ENCODE measurements around the gene TNKS1BP1. TPM values are rescaled to one million over a fixed set of nuclear protein-coding genes. Genes with fewer than 3 reads are reported as not detected.

TNKS1BP1 gene
- total and polyA plus RNA-seq, 9 of the 15 experiments (the other 6 are each of a cell fraction or from before 2014, with no cell fraction given) = 1.1 to 47.2 (median 10.9) TPM

DNA sequence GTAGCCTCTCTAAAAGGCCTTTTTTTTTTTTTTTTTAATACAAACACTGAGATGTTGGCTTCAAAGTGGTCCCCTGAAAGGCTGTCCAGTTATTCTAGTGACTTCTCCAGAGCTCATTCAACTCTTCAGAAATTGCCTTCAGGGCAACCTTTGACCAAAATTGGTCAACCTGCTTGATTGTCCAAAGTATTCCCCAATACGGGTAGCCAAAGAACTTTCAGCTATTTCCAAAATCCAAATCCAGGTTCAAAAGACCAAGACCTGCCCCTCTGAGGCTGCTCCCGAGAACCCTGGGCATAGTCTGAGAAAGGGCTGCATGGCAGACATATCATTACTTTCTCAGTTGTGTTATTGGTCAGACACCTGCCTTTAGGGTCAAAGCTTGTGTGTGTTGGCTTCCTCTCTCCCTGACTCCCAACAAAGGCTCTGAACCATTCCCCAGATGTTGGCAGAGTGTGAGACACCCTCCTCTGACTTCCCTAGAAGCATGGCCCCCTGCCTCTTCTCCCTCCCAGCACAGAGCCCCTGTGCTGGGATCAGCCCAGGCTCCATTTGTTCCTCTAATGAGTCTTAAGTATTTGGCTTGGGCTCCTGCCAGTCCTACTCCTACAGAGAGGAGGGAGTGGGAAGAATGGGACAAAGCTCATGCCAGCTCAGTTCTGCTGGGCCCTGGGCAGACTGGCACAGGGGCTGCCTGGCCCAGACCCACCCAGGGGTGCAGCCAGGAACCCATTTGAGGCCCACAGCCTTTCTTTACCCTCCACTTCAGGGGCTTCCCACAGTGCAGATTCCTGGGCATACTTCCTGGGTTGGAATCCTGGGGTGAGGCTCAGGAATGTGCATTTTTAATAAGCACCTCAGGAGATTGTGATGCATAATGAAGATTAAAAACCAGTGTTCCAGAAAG, 30.3 kb downstream of the TNKS1BP1 start:
- CTCF ChIA-PET (ENCODE audit: low intra/inter-chr PET ratio) = no interaction called here
- ATAC-seq (no peak), FAIRE-seq (no peak), DNase-seq (ENCODE audit: extremely low read depth in 1 of 4, low spot score in 3 of 4) (no peak)
- BruUV-seq (replicated peaks) = no TSS peak
- H3K4me1 ChIP-seq (replicated peaks in 1 of 2; ENCODE audit: control insufficient read depth in 2 of 2, insufficient read depth in 2 of 2, low read length in 2 of 2) = peaks cover 0 to 4% of the 10 kb centered on the region in 2 experiments; a peak in 3 of 5 replicates
- no peaks in the 10 kb centered on the region for H4K20me1 ChIP-seq (replicated peaks; ENCODE audit: control insufficient read depth, insufficient read depth, low read length)
- no peaks in the 10 kb centered on the region for H3K9me3 ChIP-seq (replicated peaks; ENCODE audit: control insufficient read depth, insufficient read depth, low read depth, low read length)
- H3K36me3 ChIP-seq (ENCODE audit: control insufficient read depth, insufficient read depth, low read length) = peaks cover 7% of the 10 kb centered on the region
- in situ Hi-C loops (cut with MboI) (no loop called here), intact Hi-C loops (cut with micrococcal nuclease) (no loop called here)
- POLR2A ChIA-PET = interaction anchor here (0.6 to 1.8 kb wide), 8 partner anchors 13 to 215 kb away, joined by 3 to 6 read pairs (median 4); partner anchors contain the start of gene TNKS1BP1
- no peaks in the 10 kb centered on the region for H3K9me1 ChIP-seq (ENCODE audit: control insufficient read depth, insufficient read depth, low read length)
- no peak overlapping the region for H3K4me2 ChIP-seq (ENCODE audit: insufficient read depth, low read length)
- 13% methylated on average over 2 of the region's 2 CpGs for WGBS (ENCODE audit: insufficient coverage, low coverage, missing lambda C conversion rate)
- H3K4me3 ChIP-seq = no peak overlapping the region
- no peak overlapping the region for H3K9ac ChIP-seq (ENCODE audit: insufficient read depth in 1 of 2, low read depth in 2 of 2, low read length in 2 of 2)
- TF ChIP-seq SUPT5H (IDR thresholded peaks at IDR 0.05) = no peak
- H2AFZ ChIP-seq (ENCODE audit: low read depth, low read length) = no peak overlapping the region
- H3K79me2 ChIP-seq (ENCODE audit: control insufficient read depth, insufficient read depth, low read length) = no peaks in the 10 kb centered on the region
- H3K27me3 ChIP-seq (ENCODE audit: control insufficient read depth in 2 of 2, insufficient read depth in 2 of 2, low read length in 2 of 2) = peaks cover 3 to 5% of the 10 kb centered on the region in 2 experiments; a peak in 2 of 5 replicates
- H3K27ac ChIP-seq (ENCODE audit: extremely low read depth, low read depth, low read length) = no peak overlapping the region

GRCh38 chr11:57290288-57290687, 34.5 kb downstream of the TNKS1BP1 start:
- no peak overlapping the region for H3K9ac ChIP-seq (ENCODE audit: insufficient read depth in 1 of 2, low read depth in 2 of 2, low read length in 2 of 2)
- H3K4me3 ChIP-seq = no peak overlapping the region
- TF ChIP-seq E2F3 (CRISPR knock-in tag; IDR thresholded peaks at IDR 0.05) = no peak
- TF ChIP-seq ZNF511 (CRISPR knock-in tag; IDR thresholded peaks at IDR 0.05) = no peak
- TF ChIP-seq HMG20B (CRISPR knock-in tag; IDR thresholded peaks at IDR 0.05) = no peak
- TF ChIP-seq SREBF1 (IDR thresholded peaks at IDR 0.05; ENCODE audit: borderline replicate concordance, low read depth, low read length) = no peak
- BruUV-seq (replicated peaks) = no TSS peak
- H3K9me1 ChIP-seq (ENCODE audit: control insufficient read depth, insufficient read depth, low read length) = no peaks in the 10 kb centered on the region
- CTCF ChIA-PET (ENCODE audit: low intra/inter-chr PET ratio) = no interaction called here
- H3K79me2 ChIP-seq (ENCODE audit: control insufficient read depth, insufficient read depth, low read length) = no peaks in the 10 kb centered on the region
- no peaks in the 10 kb centered on the region for H3K36me3 ChIP-seq (ENCODE audit: control insufficient read depth, insufficient read depth, low read length)
- H3K9me3 ChIP-seq (replicated peaks; ENCODE audit: control insufficient read depth, insufficient read depth, low read depth, low read length) = no peaks in the 10 kb centered on the region
- no peak overlapping the region for H3K4me2 ChIP-seq (ENCODE audit: insufficient read depth, low read length)
- ATAC-seq = no peak
- FAIRE-seq = no peak
- in situ Hi-C loops (cut with MboI) (no loop called here), intact Hi-C loops (cut with micrococcal nuclease) (no loop called here)
- peaks cover 0 to 4% of the 10 kb centered on the region in 2 experiments; a peak in 3 of 5 replicates for H3K4me1 ChIP-seq (replicated peaks in 1 of 2; ENCODE audit: control insufficient read depth in 2 of 2, insufficient read depth in 2 of 2, low read length in 2 of 2)
- H4K20me1 ChIP-seq (replicated peaks; ENCODE audit: control insufficient read depth, insufficient read depth, low read length) = no peaks in the 10 kb centered on the region
- 0% methylated on average over 1 of the region's 1 CpG for WGBS (ENCODE audit: insufficient coverage, low coverage, missing lambda C conversion rate)
- H3K27me3 ChIP-seq (ENCODE audit: control insufficient read depth in 2 of 2, insufficient read depth in 2 of 2, low read length in 2 of 2) = peaks cover 24 to 29% of the 10 kb centered on the region in 2 experiments; a peak in 4 of 5 replicates
- POLR2A ChIA-PET = interaction anchor here (0.7 to 1.6 kb wide), 3 partner anchors 17 to 359 kb away, joined by 3 read pairs; no protein-coding TSS in a partner anchor
- no peak for DNase-seq (ENCODE audit: extremely low read depth in 1 of 4, low spot score in 3 of 4)
- no peak overlapping the region for H3K27ac ChIP-seq (ENCODE audit: extremely low read depth, low read depth, low read length)
- no peak overlapping the region for H2AFZ ChIP-seq (ENCODE audit: low read depth, low read length)

All from K562 (cell line).